Body of pancreas (tissue), 4 donors: ENCODE data around the gene ALDH1B1.

Experiments used
- POLR2A ChIP-seq, 3 donors: fragments of 450-650 bp; IDR thresholded peaks; one replicate each; pipeline ENCODE4 v1.6.1; 2016; ENCODE audit warnings: antibody characterized with exemption in 3 of 3, mild to moderate bottlenecking in 2 of 3
- TF ChIP-seq, protein P1 (sequence below), 7 experiments: fragments of 450-650 bp in 4 of 7; fragments of 200-600 bp in 3 of 7; sonication (generic) in 3 of 7; IDR thresholded peaks; one replicate each; pipeline ENCODE4 v1.5.1; 2016 to 2019; ENCODE audit warnings: antibody characterized with exemption in 7 of 7

DNA sequence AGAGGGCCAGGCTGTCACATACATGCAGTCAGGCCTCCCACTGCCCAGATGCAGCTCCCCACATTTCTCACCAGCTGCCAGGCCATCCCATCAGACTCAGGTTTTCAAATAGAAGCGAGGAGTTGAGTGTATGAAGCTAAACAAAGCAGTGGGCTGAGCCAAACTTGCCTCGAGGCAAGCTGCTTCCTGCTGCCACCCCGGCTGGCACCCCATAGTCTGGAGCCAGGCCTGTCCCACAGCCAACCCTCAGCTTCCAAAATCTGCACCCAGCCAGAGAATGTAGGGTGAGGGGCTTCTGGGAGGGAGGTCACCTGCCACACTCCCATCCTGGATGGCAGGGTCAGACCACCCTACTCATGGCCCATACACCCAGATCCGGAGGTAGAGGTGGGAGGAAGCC, 22.3 kb upstream of the ALDH1B1 start:
- TF ChIP-seq POLR2A (IDR thresholded peaks at IDR 0.05) = no peak
- TF ChIP-seq, protein P1, sequence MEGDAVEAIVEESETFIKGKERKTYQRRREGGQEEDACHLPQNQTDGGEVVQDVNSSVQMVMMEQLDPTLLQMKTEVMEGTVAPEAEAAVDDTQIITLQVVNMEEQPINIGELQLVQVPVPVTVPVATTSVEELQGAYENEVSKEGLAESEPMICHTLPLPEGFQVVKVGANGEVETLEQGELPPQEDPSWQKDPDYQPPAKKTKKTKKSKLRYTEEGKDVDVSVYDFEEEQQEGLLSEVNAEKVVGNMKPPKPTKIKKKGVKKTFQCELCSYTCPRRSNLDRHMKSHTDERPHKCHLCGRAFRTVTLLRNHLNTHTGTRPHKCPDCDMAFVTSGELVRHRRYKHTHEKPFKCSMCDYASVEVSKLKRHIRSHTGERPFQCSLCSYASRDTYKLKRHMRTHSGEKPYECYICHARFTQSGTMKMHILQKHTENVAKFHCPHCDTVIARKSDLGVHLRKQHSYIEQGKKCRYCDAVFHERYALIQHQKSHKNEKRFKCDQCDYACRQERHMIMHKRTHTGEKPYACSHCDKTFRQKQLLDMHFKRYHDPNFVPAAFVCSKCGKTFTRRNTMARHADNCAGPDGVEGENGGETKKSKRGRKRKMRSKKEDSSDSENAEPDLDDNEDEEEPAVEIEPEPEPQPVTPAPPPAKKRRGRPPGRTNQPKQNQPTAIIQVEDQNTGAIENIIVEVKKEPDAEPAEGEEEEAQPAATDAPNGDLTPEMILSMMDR (IDR thresholded peaks at IDR 0.05) = no peak
